GM18907 (cell line): ENCODE results near the gene FDXR.

ENCODE experiments used
- ATAC-seq: cut with Tn5 transposase; IDR thresholded peaks from one replicate; pipeline ENCODE4 v1.9.1; 2021; ENCODE audit warnings: mild to moderate bottlenecking, moderate library complexity; ENCODE audit not compliant: unreplicated experiment

Gene FDXR

GRCh38 chr17:74839990-74840852 lies 32.6 kb downstream of the FDXR start:
- ATAC-seq = no peak

GRCh38 chr17:74838274-74838673 lies 34.5 kb downstream of the FDXR start:
- ATAC-seq = no peak

GRCh38 chr17:74836691-74837467 lies 35.9 kb downstream of the FDXR start:
- ATAC-seq = no peak

- no peak for ATAC-seq
These were observed 36.6 kb downstream of the FDXR start for GRCh38 chr17:74836191-74836590.

- ATAC-seq = no peak
These were observed 39.1 kb downstream of the FDXR start for GRCh38 chr17:74833501-74834377.

- ATAC-seq = no peak
These were observed 40.4 kb downstream of the FDXR start for GRCh38 chr17:74832421-74832820.

GRCh38 chr17:74831444-74832146 lies 41.2 kb downstream of the FDXR start:
- no peak for ATAC-seq

- ATAC-seq = no peak
These were observed 41.9 kb downstream of the FDXR start for GRCh38 chr17:74830861-74831260.

GRCh38 chr17:74827800-74828199 lies 45.0 kb downstream of the FDXR start:
- ATAC-seq = no peak

- no peak for ATAC-seq
These were observed 46.7 kb downstream of the FDXR start for GRCh38 chr17:74825952-74826719.

- no peak for ATAC-seq
These were observed 47.7 kb downstream of the FDXR start for GRCh38 chr17:74824961-74825627.

- no peak for ATAC-seq
These were observed 49.8 kb downstream of the FDXR start for GRCh38 chr17:74822939-74823367.

- ATAC-seq = no peak
These were observed 50.4 kb downstream of the FDXR start for GRCh38 chr17:74822335-74822938.

- ATAC-seq = no peak
These were observed 51.0 kb downstream of the FDXR start for GRCh38 chr17:74821655-74822334.

- ATAC-seq = no peak
These were observed 52.9 kb downstream of the FDXR start for GRCh38 chr17:74819801-74820436.

- no peak for ATAC-seq
These were observed 54.4 kb downstream of the FDXR start for GRCh38 chr17:74818291-74818938.
